C1 segment of cervical spinal cord (tissue), 14 donors: ENCODE data around the gene OR2T2.
"Not testable (repeated sequence)": the region's sequence is repeated elsewhere in the genome, so short reads cannot be mapped to it uniquely, and the experiment has no call there.

Experiments used
- DNase-seq, 14 donors: peaks; one replicate each; lab custom pipeline; 2025; lab: John Stamatoyannopoulos, UW

OR2T2 gene

GRCh38 chr1:248450466-248451145 is 5.2 kb downstream of the OR2T2 start:
- not testable (repeated sequence) for DNase-seq

GRCh38 chr1:248453619-248454018 is 8.2 kb downstream of the OR2T2 start:
- DNase-seq = not testable (repeated sequence)

- not testable (repeated sequence) for DNase-seq
Measured at GRCh38 chr1:248455045-248455444, 9.6 kb downstream of the OR2T2 start.

GRCh38 chr1:248456635-248457034 is 11.2 kb downstream of the OR2T2 start:
- not testable (repeated sequence) for DNase-seq

GRCh38 chr1:248459117-248459516 is 13.7 kb downstream of the OR2T2 start:
- not testable (repeated sequence) for DNase-seq

GRCh38 chr1:248471154-248471553 is 25.7 kb downstream of the OR2T2 start:
- no peak for DNase-seq

- DNase-seq = not testable (repeated sequence)
Measured at GRCh38 chr1:248472111-248472510, 26.7 kb downstream of the OR2T2 start.

GRCh38 chr1:248473051-248473450 is 27.6 kb downstream of the OR2T2 start, which contains the start of gene OR2T3:
Gene OR2T3 (plus strand): TSS chr1:248473351. CDS start chr1:248473351, 0 bp downstream.
- not testable (repeated sequence) for DNase-seq

GRCh38 chr1:248475660-248476059 is 30.2 kb downstream of the OR2T2 start:
- not testable (repeated sequence) for DNase-seq

GRCh38 chr1:248481686-248482579 is 36.5 kb downstream of the OR2T2 start:
- not testable (repeated sequence) for DNase-seq

- DNase-seq = not testable (repeated sequence)
Measured at GRCh38 chr1:248488289-248488688, 42.9 kb downstream of the OR2T2 start, which contains the start of gene OR2T5. Gene OR2T5 (plus strand): TSS chr1:248488589. CDS start chr1:248488589, 0 bp downstream.

- not testable (repeated sequence) for DNase-seq
Measured at GRCh38 chr1:248496661-248497060, 51.2 kb downstream of the OR2T2 start.

GRCh38 chr1:248500305-248501035 is 55.0 kb downstream of the OR2T2 start:
- DNase-seq = not testable (repeated sequence)
